NCI-H526 treated with DMSO at 0.1 percent for 48 hours (cell line): ENCODE results near the gene NHSL1.

Experiments used
- DNase-seq: peaks from one replicate; lab custom pipeline; 2025; lab: John Stamatoyannopoulos, UW

NHSL1 gene

GRCh38 chr6:138465007-138465645 lies 34.2 kb downstream of the NHSL1 start:
- no peak for DNase-seq

- no peak for DNase-seq
Measured at GRCh38 chr6:138464085-138464484, 35.2 kb downstream of the NHSL1 start.

GRCh38 chr6:138461647-138462046 lies 37.6 kb downstream of the NHSL1 start:
- DNase-seq, result no peak

- no peak for DNase-seq
Measured at GRCh38 chr6:138456401-138456790, 42.9 kb downstream of the NHSL1 start.

- DNase-seq, result no peak
Measured at GRCh38 chr6:138455746-138456400, 43.4 kb downstream of the NHSL1 start.

GRCh38 chr6:138454981-138455706 lies 44.1 kb downstream of the NHSL1 start:
- DNase-seq, result no peak

GRCh38 chr6:138451043-138451442 lies 48.3 kb downstream of the NHSL1 start:
- no peak for DNase-seq

GRCh38 chr6:138450445-138450844 lies 48.8 kb downstream of the NHSL1 start:
- DNase-seq, result no peak

GRCh38 chr6:138446821-138447220 lies 52.5 kb downstream of the NHSL1 start:
- DNase-seq, result no peak

- no peak for DNase-seq
Measured at GRCh38 chr6:138443979-138444378, 55.3 kb downstream of the NHSL1 start.

- DNase-seq, result no peak
Measured at GRCh38 chr6:138442663-138443062, 56.6 kb downstream of the NHSL1 start.

- no peak for DNase-seq
Measured at GRCh38 chr6:138441965-138442364, 57.3 kb downstream of the NHSL1 start.

- DNase-seq, result no peak
Measured at GRCh38 chr6:138440758-138441357, 58.4 kb downstream of the NHSL1 start.

- DNase-seq, result no peak
Measured at GRCh38 chr6:138440296-138440695, 59.0 kb downstream of the NHSL1 start.

- no peak for DNase-seq
Measured at GRCh38 chr6:138439546-138439945, 59.7 kb downstream of the NHSL1 start.

GRCh38 chr6:138434925-138435324 lies 64.4 kb downstream of the NHSL1 start:
- DNase-seq, result no peak

GRCh38 chr6:138434096-138434495 lies 65.2 kb downstream of the NHSL1 start:
- no peak for DNase-seq

- no peak for DNase-seq
Measured at GRCh38 chr6:138432063-138432356, 67.3 kb downstream of the NHSL1 start.

GRCh38 chr6:138431256-138432062 lies 67.8 kb downstream of the NHSL1 start:
- DNase-seq, result no peak

- DNase-seq, result no peak
Measured at GRCh38 chr6:138430361-138431145, 68.7 kb downstream of the NHSL1 start.

- no peak for DNase-seq
Measured at GRCh38 chr6:138429761-138430160, 69.5 kb downstream of the NHSL1 start.
